Measurements from ENCODE around the gene MISP3.
A peak's percentile ranks its signal among the peaks of the same experiment; 100 is the strongest.

The MISP3 gene

DNA sequence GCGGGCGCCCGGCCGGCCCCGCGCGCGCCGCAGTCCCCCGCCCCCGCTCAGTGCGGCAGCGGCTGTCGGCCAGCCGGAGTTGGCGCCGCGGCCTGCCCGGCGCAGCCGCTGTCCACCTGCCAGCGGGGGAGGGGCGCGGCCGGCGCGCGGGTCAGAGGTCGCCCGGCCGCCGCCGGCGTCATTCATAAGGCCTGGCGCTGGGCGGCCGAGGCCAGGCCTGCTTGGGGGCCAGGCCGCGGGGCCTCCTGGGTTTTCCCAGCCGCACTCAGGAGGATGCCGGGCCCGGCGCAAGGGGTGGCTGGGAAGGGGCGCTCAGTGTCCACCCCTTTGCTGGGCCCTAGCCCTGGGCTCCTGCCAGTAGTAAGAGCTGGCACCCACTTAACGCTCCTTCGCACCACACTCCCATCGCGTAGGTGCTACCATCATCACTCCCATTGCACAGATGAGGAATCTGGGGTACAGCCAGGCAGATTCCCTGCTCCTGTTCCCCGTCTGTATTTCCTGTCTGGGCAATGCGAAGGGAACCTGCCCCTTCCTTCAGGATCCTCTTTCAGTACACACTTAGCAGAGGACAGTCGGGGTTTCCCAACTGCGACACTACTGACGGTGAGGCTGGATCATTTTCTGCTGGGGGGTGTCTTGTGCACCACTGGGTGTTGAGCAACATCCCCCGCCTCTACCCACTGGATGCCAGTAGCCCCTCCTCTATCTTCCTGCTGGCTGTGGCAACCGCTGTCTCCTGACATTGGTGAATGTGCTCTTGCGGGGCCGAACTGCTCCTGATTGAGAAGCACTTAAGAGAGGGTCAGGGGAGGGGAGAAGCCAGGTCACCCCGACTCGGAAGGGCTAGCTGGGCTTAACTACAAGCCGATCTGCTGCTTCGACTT is 45.8 kb downstream of the MISP3 start:
- Histone ChIP-seq H3K9ac (ENCODE audit: insufficient read length, low read depth) (peak overlapping the region; percentile 89), H3K4me1 (ENCODE audit: insufficient read depth, insufficient read length) (peaks cover 8% of the 10 kb centered on the region), H3K9me3 (ENCODE audit: insufficient read depth, low read length) (no peaks in the 10 kb centered on the region), H3K36me3 (ENCODE audit: insufficient read depth, insufficient read length, low read length) (peaks cover 28% of the 10 kb centered on the region), H3K4me3 (ENCODE audit: insufficient read length, low read depth) (peak overlapping the region; percentile 36), H3K27me3 (ENCODE audit: insufficient read depth, insufficient read length) (no peaks in the 10 kb centered on the region)
- no peak for DNase-seq (ENCODE audit: low read depth, low spot score)
- TF ChIP-seq ZNF274 (IDR thresholded peaks at IDR 0.05; ENCODE audit: low read depth, low read length) (no peak), YY1 (IDR thresholded peaks at IDR 0.05; ENCODE audit: insufficient read depth, insufficient read length) (no peak), SUZ12 (IDR thresholded peaks at IDR 0.05; ENCODE audit: extremely low read depth, insufficient read depth, insufficient read length) (no peak)

DNA sequence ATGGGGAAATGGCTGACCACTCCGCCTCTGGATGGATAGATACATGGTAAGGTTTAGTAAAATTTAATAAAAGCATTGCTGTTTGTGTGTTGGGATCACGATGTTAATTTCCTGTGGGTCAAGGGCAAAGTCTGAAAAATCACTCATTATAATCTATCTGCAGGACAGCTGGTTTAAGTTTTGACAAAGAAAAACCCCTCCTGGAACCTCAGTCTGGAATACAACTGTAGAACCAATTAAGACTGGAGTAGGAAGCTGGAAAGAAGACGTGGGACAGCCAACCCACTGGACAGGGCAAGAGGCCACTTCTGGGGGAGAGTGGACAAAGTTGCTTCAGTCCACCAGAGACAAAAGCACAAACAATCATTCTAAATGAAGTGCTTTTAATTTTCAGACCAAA is 46.6 kb downstream of the MISP3 start:
- Histone ChIP-seq H3K9me3 (ENCODE audit: insufficient read depth, low read length) (no peaks in the 10 kb centered on the region), H3K36me3 (ENCODE audit: insufficient read depth, insufficient read length, low read length) (peaks cover 32% of the 10 kb centered on the region), H3K9ac (ENCODE audit: insufficient read length, low read depth) (peak overlapping the region; percentile 89), H3K27me3 (ENCODE audit: insufficient read depth, insufficient read length) (no peaks in the 10 kb centered on the region), H3K4me3 (ENCODE audit: insufficient read length, low read depth) (no peak overlapping the region), H3K4me1 (ENCODE audit: insufficient read depth, insufficient read length) (peaks cover 5% of the 10 kb centered on the region)
- TF ChIP-seq ZNF274 (IDR thresholded peaks at IDR 0.05; ENCODE audit: low read depth, low read length): no peak
- no peak for TF ChIP-seq YY1 (IDR thresholded peaks at IDR 0.05; ENCODE audit: insufficient read depth, insufficient read length)
- TF ChIP-seq SUZ12 (IDR thresholded peaks at IDR 0.05; ENCODE audit: extremely low read depth, insufficient read depth, insufficient read length): no peak
- DNase-seq (ENCODE audit: low read depth, low spot score): no peak

DNA sequence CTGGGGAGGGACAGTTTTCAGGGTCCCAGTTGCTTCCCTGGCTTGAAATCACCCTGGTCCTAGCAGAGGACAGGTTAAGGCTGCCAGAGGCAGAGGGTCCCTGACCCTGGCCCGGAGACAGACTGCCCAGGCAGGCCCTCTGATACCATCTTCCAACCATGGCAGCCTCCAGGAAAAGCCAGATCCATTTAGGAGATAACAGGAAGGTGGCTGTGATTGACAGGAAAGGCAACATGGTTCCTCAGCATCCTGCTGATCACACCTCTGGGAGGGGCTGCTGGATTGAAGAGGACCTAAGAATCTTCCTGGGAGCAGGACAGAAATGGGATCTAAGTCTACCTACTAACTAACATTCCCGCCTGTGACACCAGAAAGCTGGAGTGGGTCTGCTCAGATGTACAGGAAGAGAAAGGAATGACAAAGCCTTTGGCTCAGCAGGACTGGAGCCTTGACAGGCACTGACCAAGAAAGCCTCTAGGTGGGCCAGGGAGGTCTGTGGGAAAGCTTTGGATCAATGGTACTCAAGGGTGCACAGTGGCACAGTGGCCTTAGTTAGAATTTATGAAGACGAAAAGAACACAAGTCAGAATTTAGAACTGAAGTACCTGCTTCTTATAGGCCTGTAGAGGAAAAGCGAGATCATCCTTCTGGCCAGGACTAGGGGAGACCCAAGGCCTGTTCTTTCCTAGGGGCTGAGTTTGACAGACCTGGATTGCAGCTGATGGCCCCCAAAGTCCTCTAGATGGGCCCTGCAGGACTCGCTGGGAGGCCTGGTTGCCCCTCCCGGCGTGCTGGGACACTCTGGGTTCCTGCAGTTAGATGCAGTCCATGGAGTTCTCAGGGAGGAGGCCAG is 47.3 kb downstream of the MISP3 start:
- H3K9ac ChIP-seq (ENCODE audit: insufficient read length, low read depth): no peak overlapping the region

DNA sequence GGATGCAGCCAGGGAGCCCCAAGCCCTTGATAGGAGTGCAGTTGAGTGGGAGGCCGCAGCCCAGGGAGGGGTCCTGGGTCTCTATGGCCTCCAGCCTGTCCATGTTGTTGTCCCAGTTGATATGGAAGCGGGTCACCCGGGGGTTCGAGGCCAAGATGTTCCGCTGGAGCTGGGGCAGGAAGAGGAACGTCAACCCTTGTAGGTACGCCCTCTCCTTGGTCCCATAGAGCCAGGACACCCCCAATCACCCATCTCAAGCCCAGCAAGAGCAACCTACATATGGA is 47.9 kb downstream of the MISP3 start:
- Histone ChIP-seq H3K4me1 (ENCODE audit: insufficient read depth, insufficient read length) (peaks cover 5% of the 10 kb centered on the region), H3K9ac (ENCODE audit: insufficient read length, low read depth) (no peak overlapping the region), H3K27me3 (ENCODE audit: insufficient read depth, insufficient read length) (no peaks in the 10 kb centered on the region), H3K4me3 (ENCODE audit: insufficient read length, low read depth) (no peak overlapping the region), H3K36me3 (ENCODE audit: insufficient read depth, insufficient read length, low read length) (peaks cover 44% of the 10 kb centered on the region), H3K9me3 (ENCODE audit: insufficient read depth, low read length) (no peaks in the 10 kb centered on the region)
- no peak for DNase-seq (ENCODE audit: low read depth, low spot score)
- TF ChIP-seq SUZ12 (IDR thresholded peaks at IDR 0.05; ENCODE audit: extremely low read depth, insufficient read depth, insufficient read length) (no peak), ZNF274 (IDR thresholded peaks at IDR 0.05; ENCODE audit: low read depth, low read length) (no peak), YY1 (IDR thresholded peaks at IDR 0.05; ENCODE audit: insufficient read depth, insufficient read length) (no peak)

More for the DNA sequence above, 47.3 kb downstream of the MISP3 start:
- H3K27me3 ChIP-seq (ENCODE audit: insufficient read depth, insufficient read length): no peaks in the 10 kb centered on the region
- no peak for DNase-seq (ENCODE audit: low read depth, low spot score)
- no peaks in the 10 kb centered on the region for H3K9me3 ChIP-seq (ENCODE audit: insufficient read depth, low read length)
- peaks cover 39% of the 10 kb centered on the region for H3K36me3 ChIP-seq (ENCODE audit: insufficient read depth, insufficient read length, low read length)
- peaks cover 5% of the 10 kb centered on the region for H3K4me1 ChIP-seq (ENCODE audit: insufficient read depth, insufficient read length)
- H3K4me3 ChIP-seq (ENCODE audit: insufficient read length, low read depth): no peak overlapping the region
- TF ChIP-seq YY1 (IDR thresholded peaks at IDR 0.05; ENCODE audit: insufficient read depth, insufficient read length): no peak
- TF ChIP-seq SUZ12 (IDR thresholded peaks at IDR 0.05; ENCODE audit: extremely low read depth, insufficient read depth, insufficient read length): no peak
- no peak for TF ChIP-seq ZNF274 (IDR thresholded peaks at IDR 0.05; ENCODE audit: low read depth, low read length)

DNA sequence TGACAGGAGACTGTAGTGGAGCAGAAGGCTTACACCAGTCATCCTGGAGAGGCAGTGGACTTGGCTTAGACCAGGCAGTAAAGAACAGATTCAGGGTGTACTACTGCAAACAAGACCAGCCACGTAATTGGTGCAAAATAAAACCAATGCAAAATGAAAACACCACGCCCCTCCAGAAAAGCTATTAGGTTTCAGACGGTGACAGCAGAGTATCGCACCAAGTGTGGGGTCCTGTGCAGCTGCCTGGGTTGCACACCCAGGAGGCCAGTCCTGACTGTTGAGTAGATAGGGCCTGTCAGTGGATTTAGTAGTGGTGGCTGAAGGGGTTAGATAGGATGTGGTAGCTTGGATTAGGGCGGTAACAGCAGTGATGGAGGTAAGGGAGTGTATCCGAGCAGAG is 50.3 kb downstream of the MISP3 start:
- H3K9me3 ChIP-seq (ENCODE audit: insufficient read depth, low read length): no peaks in the 10 kb centered on the region
- H3K4me3 ChIP-seq (ENCODE audit: insufficient read length, low read depth): no peak overlapping the region
- no peaks in the 10 kb centered on the region for H3K27me3 ChIP-seq (ENCODE audit: insufficient read depth, insufficient read length)
- TF ChIP-seq ZNF274 (IDR thresholded peaks at IDR 0.05; ENCODE audit: low read depth, low read length): no peak
- TF ChIP-seq YY1 (IDR thresholded peaks at IDR 0.05; ENCODE audit: insufficient read depth, insufficient read length): no peak
- no peak for TF ChIP-seq SUZ12 (IDR thresholded peaks at IDR 0.05; ENCODE audit: extremely low read depth, insufficient read depth, insufficient read length)
- no peak overlapping the region for H3K9ac ChIP-seq (ENCODE audit: insufficient read length, low read depth)
- H3K36me3 ChIP-seq (ENCODE audit: insufficient read depth, insufficient read length, low read length): peaks cover 55% of the 10 kb centered on the region
- DNase-seq (ENCODE audit: low read depth, low spot score): no peak
- H3K4me1 ChIP-seq (ENCODE audit: insufficient read depth, insufficient read length): no peaks in the 10 kb centered on the region

All from NT2/D1 (cell line).